Naive thymus-derived CD4-positive, alpha-beta T cell (primary cell): ENCODE measurements around the gene ATXN2L. TPM values are rescaled to one million over a fixed set of nuclear protein-coding genes. Genes with fewer than 3 reads are reported as not detected.
"Not testable (repeated sequence)": the region's sequence is repeated elsewhere in the genome, so short reads cannot be mapped to it uniquely, and the experiment has no call there.

Experiments
- ATAC-seq: fragments of 150-1000 bp; cut with Tn5 transposase; 2 replicates; pipeline ENCODE4 v1.10.0; 2021; ENCODE audit warnings: mild to moderate bottlenecking, moderate library complexity
- CTCF ChIA-PET: fragments of 350-600 bp; sonication (Branson Sonifier 250); formaldehyde crosslinking; loops from one replicate; lab custom pipeline; 2021; ENCODE audit warnings: antibody characterized with exemption; lab: Charles Lee
- POLR2A ChIA-PET: fragments of 350-600 bp; sonication (Branson Sonifier 250); formaldehyde crosslinking; loops from one replicate; lab custom pipeline; 2021; ENCODE audit warnings: antibody characterized with exemption, inconsistent platforms; lab: Charles Lee
- DNase-seq, 9 donors: peaks; one replicate each; pipeline versions ENCODE4 v3.0.0 to v3.0.0-alpha.2; 2020 to 2022; ENCODE audit warnings: mixed read lengths in 1 of 9
- H3K27ac ChIP-seq: one replicate; pipeline ENCODE4 v1.7.0; 2013; ENCODE audit warnings: mild to moderate bottlenecking, low read depth, low read length, moderate library complexity
- H3K27me3 ChIP-seq, 2 donors: one replicate each; pipeline ENCODE4 v1.7.0; 2013; ENCODE audit warnings: low read length in 2 of 2, mild to moderate bottlenecking in 2 of 2, moderate library complexity in 2 of 2; ENCODE audit not compliant: control insufficient read depth in 2 of 2, insufficient read depth in 2 of 2
- H3K36me3 ChIP-seq, 3 experiments: 1 replicate in 2 of 3; 2 replicates in 1 of 3; pipeline ENCODE4 v1.7.0; 2013; ENCODE audit warnings: low read length in 3 of 3, mild to moderate bottlenecking in 3 of 3, moderate library complexity in 1 of 3; ENCODE audit not compliant: insufficient read depth in 3 of 3, control insufficient read depth in 2 of 3
- H3K4me1 ChIP-seq, 2 donors: one replicate each; pipeline ENCODE4 v1.7.0; 2013; ENCODE audit warnings: low read length in 2 of 2, mild to moderate bottlenecking in 2 of 2, moderate library complexity in 1 of 2; ENCODE audit not compliant: control insufficient read depth in 2 of 2, insufficient read depth in 2 of 2
- H3K4me3 ChIP-seq: 2 replicates; pipeline ENCODE4 v1.7.0; 2013; ENCODE audit warnings: mild to moderate bottlenecking, low read length
- H3K9me3 ChIP-seq, 3 experiments: 1 replicate in 2 of 3; 2 replicates in 1 of 3; pipeline ENCODE4 v1.7.0; 2013; ENCODE audit warnings: low read length in 3 of 3; ENCODE audit not compliant: control insufficient read depth in 2 of 3
- H3K27ac Mint-ChIP-seq, 9 donors: one replicate each; pipeline ENCODE4 v1.8.0; 2020 to 2022; ENCODE audit warnings: mixed read lengths in 9 of 9, mild to moderate bottlenecking in 8 of 9, moderate library complexity in 5 of 9, inconsistent platforms in 2 of 9
- H3K27me3 Mint-ChIP-seq, 5 donors: one replicate each; pipeline ENCODE4 v1.8.0; 2021 to 2022; ENCODE audit warnings: mixed read lengths in 5 of 5, mild to moderate bottlenecking in 1 of 5
- H3K36me3 Mint-ChIP-seq, 5 donors: one replicate each; pipeline ENCODE4 v1.8.0; 2020 to 2022; ENCODE audit warnings: mixed read lengths in 5 of 5, mild to moderate bottlenecking in 3 of 5, inconsistent platforms in 1 of 5
- H3K4me1 Mint-ChIP-seq, 7 donors: one replicate each; pipeline ENCODE4 v1.8.0; 2020 to 2022; ENCODE audit warnings: mixed read lengths in 7 of 7, mild to moderate bottlenecking in 3 of 7, inconsistent platforms in 1 of 7
- H3K4me3 Mint-ChIP-seq, 10 donors: one replicate each; pipeline ENCODE4 v1.8.0; 2020 to 2022; ENCODE audit warnings: mild to moderate bottlenecking in 10 of 10, mixed read lengths in 10 of 10, moderate library complexity in 6 of 10, inconsistent platforms in 2 of 10
- H3K9me3 Mint-ChIP-seq, 11 donors: one replicate each; pipeline ENCODE4 v1.8.0; 2020 to 2022; ENCODE audit warnings: mixed read lengths in 11 of 11, mild to moderate bottlenecking in 4 of 11, inconsistent platforms in 1 of 11, moderate library complexity in 1 of 11
- intact Hi-C, 2 donors: fragments of 100-400 bp; cut with micrococcal nuclease; formaldehyde crosslinking; loops; one replicate each; pipeline ENCODE4 v1.15.1; 2023
- polyA plus RNA-seq, 2 donors: library from polyadenylated mRNA; unstranded; fragments of 300-500 nt; fragmentation: Illumina TruSeq; gene quantifications; one replicate each; pipeline ENCODE4 v1.2.3, GENCODE V29; 2021
- total RNA-seq, 6 experiments: library from RNA in 5 of 6; stranded (reverse) in 5 of 6; gene quantifications; 1 replicate in 5 of 6; 2 replicates in 1 of 6; pipeline ENCODE4 v1.2.3 and lab custom pipeline; 2021 to 2026

ATXN2L gene
- total and polyA plus RNA-seq, 7 experiments from 2014 or later, result 19.7 to 374 (median 280) TPM

GRCh38 chr16:28879841-28880588 lies 57.2 kb downstream of the ATXN2L start:
- intact Hi-C loops, result loop anchor here (1.0 kb wide), 5 partner anchors 17 to 56 kb away; partner anchors contain the start of genes SH2B1 (in 2 of the 2), TUFM (in 2 of the 2) and RABEP2 (in 1 of the 2)
- DNase-seq, result peak; percentile 64 to 89 (median 78)
- Histone ChIP-seq H3K4me3 (peak overlapping the region; percentile 92), H3K27ac (peak overlapping the region; percentile 69), H3K9me3 (no peaks in the 10 kb centered on the region), H3K36me3 (no peaks in the 10 kb centered on the region), H3K27me3 (no peaks in the 10 kb centered on the region), H3K4me1 (peaks cover 0 to 16% of the 10 kb centered on the region in 2 donors)
- ChIA-PET POLR2A (interaction anchor here (0.9 to 1.9 kb wide), 4 partner anchors 14 to 45 kb away, joined by 3 to 8 read pairs (median 6); partner anchors contain the start of genes RABEP2 and SH2B1), CTCF (interaction anchor here (0.5 to 1.0 kb wide), 6 partner anchors 10 to 673 kb away, joined by 3 to 6 read pairs (median 3); no protein-coding TSS in a partner anchor)
- peak overlapping the region; percentile 82 to 93 (median 88) for H3K4me3 Mint-ChIP-seq
- peaks cover 3 to 14% (median 9%) of the 10 kb centered on the region in 5 donors for H3K27me3 Mint-ChIP-seq
- H3K36me3 Mint-ChIP-seq, result peaks cover 0 to 4% (median 0%) of the 10 kb centered on the region in 5 donors
- peaks cover 0 to 3% (median 0%) of the 10 kb centered on the region in 11 donors for H3K9me3 Mint-ChIP-seq
- H3K4me1 Mint-ChIP-seq, result peaks cover 0 to 19% (median 15%) of the 10 kb centered on the region in 7 donors
- peak overlapping the region in 4 of 9 donors; percentile 14 to 70 (median 43) for H3K27ac Mint-ChIP-seq
- ATAC-seq, result peak; percentile 99

- DNase-seq, result no peak
- H3K4me1 ChIP-seq, result peaks cover 0 to 16% of the 10 kb centered on the region in 2 donors
- ChIA-PET CTCF (interaction anchor here (0.6 to 0.9 kb wide), 2 partner anchors 36 to 67 kb away, joined by 3 to 5 read pairs; no protein-coding TSS in a partner anchor), POLR2A (interaction anchor here (0.9 to 1.9 kb wide), 2 partner anchors 14 to 45 kb away, joined by 3 to 8 read pairs; partner anchors contain the start of gene RABEP2)
- Mint-ChIP-seq H3K4me3 (peak overlapping the region; percentile 75 to 91 (median 84)), H3K4me1 (peaks cover 0 to 19% (median 15%) of the 10 kb centered on the region in 7 donors), H3K9me3 (peaks cover 0 to 3% (median 0%) of the 10 kb centered on the region in 11 donors), H3K36me3 (peaks cover 0 to 4% (median 0%) of the 10 kb centered on the region in 5 donors), H3K27ac (peak overlapping the region in 3 of 9 donors; percentile 6 to 87 (median 72)), H3K27me3 (peaks cover 3 to 14% (median 9%) of the 10 kb centered on the region in 5 donors)
- no peaks in the 10 kb centered on the region for H3K36me3 ChIP-seq
- peak overlapping the region; percentile 92 for H3K4me3 ChIP-seq
- no peak overlapping the region for H3K27ac ChIP-seq
- intact Hi-C loops, result loop anchor here (1.0 kb wide), 2 partner anchors 17 to 34 kb away; partner anchors contain the start of genes SH2B1 (in 1 of the 2) and TUFM (in 1 of the 2)
- no peak for ATAC-seq
- no peaks in the 10 kb centered on the region for H3K9me3 ChIP-seq
- H3K27me3 ChIP-seq, result no peaks in the 10 kb centered on the region
These were observed 57.8 kb downstream of the ATXN2L start for GRCh38 chr16:28880589-28880915.

GRCh38 chr16:28880955-28881354 lies 58.2 kb downstream of the ATXN2L start:
- ATAC-seq (no peak), DNase-seq (no peak)
- Histone ChIP-seq H3K4me3 (no peak overlapping the region), H3K9me3 (no peaks in the 10 kb centered on the region), H3K36me3 (no peaks in the 10 kb centered on the region), H3K27ac (no peak overlapping the region), H3K27me3 (no peaks in the 10 kb centered on the region), H3K4me1 (peaks cover 0 to 16% of the 10 kb centered on the region in 2 donors)
- H3K9me3 Mint-ChIP-seq, result peaks cover 0 to 3% (median 0%) of the 10 kb centered on the region in 11 donors
- peaks cover 0 to 19% (median 15%) of the 10 kb centered on the region in 7 donors for H3K4me1 Mint-ChIP-seq
- H3K27ac Mint-ChIP-seq, result peak overlapping the region in 4 of 9 donors; percentile 6 to 87 (median 72)
- POLR2A ChIA-PET, result interaction anchor here (0.5 to 0.9 kb wide), 2 partner anchors 15 to 191 kb away, joined by 3 to 5 read pairs; no protein-coding TSS in a partner anchor
- H3K27me3 Mint-ChIP-seq, result peaks cover 3 to 14% (median 9%) of the 10 kb centered on the region in 5 donors
- intact Hi-C loops, result loop anchor here (1.0 kb wide), 2 partner anchors 18 to 35 kb away; partner anchors contain the start of genes SH2B1 (in 1 of the 2) and TUFM (in 1 of the 2)
- CTCF ChIA-PET, result no interaction called here
- peak overlapping the region; percentile 67 to 91 (median 82) for H3K4me3 Mint-ChIP-seq
- peaks cover 0 to 4% (median 0%) of the 10 kb centered on the region in 5 donors for H3K36me3 Mint-ChIP-seq

GRCh38 chr16:28881565-28881964 lies 58.8 kb downstream of the ATXN2L start:
- ATAC-seq, intact Hi-C loops: not testable (repeated sequence)
- POLR2A ChIA-PET, result interaction anchor here (0.5 kb wide), 1 partner anchor 190 kb away, joined by 5 read pairs; no protein-coding TSS in a partner anchor

DNA sequence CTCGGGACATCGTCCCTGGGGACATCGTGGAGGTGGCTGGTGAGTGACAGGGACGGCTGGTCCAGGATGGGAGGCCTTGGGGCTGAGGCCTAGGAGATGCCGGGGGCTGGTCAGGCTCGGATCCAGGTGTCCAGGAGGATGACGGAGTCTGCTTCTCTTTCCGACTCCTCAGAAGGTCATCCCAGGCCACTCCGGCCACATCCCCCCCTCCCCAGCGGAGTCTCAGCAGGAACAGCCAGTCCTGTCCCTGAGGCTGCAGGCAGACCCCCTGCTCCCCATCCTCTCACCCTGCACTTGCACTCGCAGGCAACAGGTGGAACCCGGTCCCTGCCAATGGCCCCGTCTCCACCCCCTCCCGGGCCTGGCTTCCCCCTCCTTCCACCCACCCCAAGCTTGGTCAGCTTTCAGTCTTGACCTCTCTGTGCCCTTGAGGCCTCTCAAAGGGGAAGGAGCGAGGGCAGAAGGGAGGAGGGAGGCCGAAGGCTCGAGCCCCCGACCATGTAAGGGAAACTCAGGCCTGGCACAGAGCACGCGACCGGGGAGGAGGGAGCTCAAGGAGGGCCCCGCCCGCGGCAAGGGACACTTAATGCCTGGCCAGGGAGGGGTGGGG lies 59.9 kb downstream of the ATXN2L start:
- no peaks in the 10 kb centered on the region for H3K9me3 ChIP-seq
- Mint-ChIP-seq H3K27me3 (peaks cover 3 to 14% (median 9%) of the 10 kb centered on the region in 5 donors), H3K9me3 (peaks cover 0 to 3% (median 0%) of the 10 kb centered on the region in 11 donors), H3K36me3 (peaks cover 0 to 4% (median 0%) of the 10 kb centered on the region in 5 donors), H3K27ac (no peak overlapping the region), H3K4me3 (no peak overlapping the region), H3K4me1 (peaks cover 0 to 19% (median 13%) of the 10 kb centered on the region in 7 donors)
- H3K27ac ChIP-seq, result no peak overlapping the region
- CTCF ChIA-PET, result no interaction called here
- H3K4me3 ChIP-seq, result no peak overlapping the region
- DNase-seq, result no peak
- H3K36me3 ChIP-seq, result no peaks in the 10 kb centered on the region
- H3K27me3 ChIP-seq, result no peaks in the 10 kb centered on the region
- peaks cover 0 to 16% of the 10 kb centered on the region in 2 donors for H3K4me1 ChIP-seq
- intact Hi-C loops, result no loop called here
- POLR2A ChIA-PET, result no interaction called here
- no peak for ATAC-seq

More at GRCh38 chr16:28881565-28881964, 58.8 kb downstream of the ATXN2L start:
- Mint-ChIP-seq H3K4me3 (peak overlapping the region in 6 of 10 donors; percentile 67 to 89 (median 84)), H3K27me3 (peaks cover 3 to 14% (median 9%) of the 10 kb centered on the region in 5 donors), H3K4me1 (peaks cover 0 to 19% (median 15%) of the 10 kb centered on the region in 7 donors), H3K27ac (peak overlapping the region in 2 of 9 donors; percentile 6 to 71)
- H3K9me3 Mint-ChIP-seq, H3K9me3 ChIP-seq, H3K36me3 Mint-ChIP-seq, H3K36me3 ChIP-seq, H3K27ac ChIP-seq, H3K27me3 ChIP-seq, CTCF ChIA-PET, H3K4me3 ChIP-seq, DNase-seq: not testable (repeated sequence)
- H3K4me1 ChIP-seq, result peaks cover 0 to 16% of the 10 kb centered on the region in 2 donors
